Peyer's patch (tissue), 4 donors: ENCODE measurements around the gene LRRFIP1. TPM values are rescaled to one million over a fixed set of nuclear protein-coding genes. Genes with fewer than 3 reads are reported as not detected.
A peak's percentile ranks its signal among the peaks of the same experiment; 100 is the strongest.

Experiments
- DNase-seq, 3 donors: peaks; one replicate each; pipeline ENCODE4 v3.0.0-alpha.2; 2017 to 2019
- H3K27ac ChIP-seq, 4 donors: fragments of 200-600 bp; sonication (generic); one replicate each; pipeline ENCODE4 v1.5.1; 2016 to 2019
- H3K27me3 ChIP-seq, 2 donors: fragments of 200-600 bp; sonication (generic); one replicate each; pipeline ENCODE4 v1.5.1; 2019
- H3K36me3 ChIP-seq, 3 donors: fragments of 200-600 bp; sonication (generic); one replicate each; pipeline ENCODE4 v1.5.1; 2016 to 2019
- H3K4me1 ChIP-seq, 4 donors: fragments of 200-600 bp; sonication (generic); one replicate each; pipeline ENCODE4 v1.5.1; 2016 to 2019
- H3K4me3 ChIP-seq, 4 donors: fragments of 200-600 bp; sonication (generic); 1 replicate in 3 of 4; 2 replicates in 1 of 4; pipeline ENCODE4 v1.5.1; 2016 to 2019; ENCODE audit warnings: mild to moderate bottlenecking in 1 of 4
- H3K9me3 ChIP-seq, 4 donors: fragments of 200-600 bp; sonication (generic); one replicate each; pipeline ENCODE4 v1.5.1; 2016 to 2019; ENCODE audit warnings: mild to moderate bottlenecking in 1 of 4
- CTCF ChIP-seq, 6 experiments: fragments of 450-650 bp in 4 of 6; fragments of 200-600 bp in 2 of 6; sonication (generic) in 1 of 6; IDR thresholded peaks; one replicate each; pipeline ENCODE4 v1.5.1; 2017 to 2019; ENCODE audit warnings: antibody characterized with exemption in 6 of 6, mild to moderate bottlenecking in 3 of 6, moderate library complexity in 1 of 6
- POLR2A ChIP-seq, 2 donors: fragments of 450-650 bp; IDR thresholded peaks; one replicate each; pipeline ENCODE4 v1.5.1; 2017; ENCODE audit warnings: antibody characterized with exemption in 2 of 2, mild to moderate bottlenecking in 2 of 2, moderate library complexity in 2 of 2
- total RNA-seq, 4 donors: library from RNA; depleted of rRNA; stranded (reverse); fragments of >200 nt; gene quantifications; one replicate each; pipeline ENCODE4 v1.1.0, GENCODE V29; 2016

Gene LRRFIP1
- total RNA-seq, 4 donors from 2014 or later: 114 to 182 (median 135) TPM

GRCh38 chr2:237692601-237693290, 65.4 kb downstream of the LRRFIP1 start:
- TF ChIP-seq CTCF (IDR thresholded peaks at IDR 0.05) (no peak), POLR2A (IDR thresholded peaks at IDR 0.05) (no peak)
- peak; percentile 50 to 77 (median 71) for DNase-seq
- no peaks in the 10 kb centered on the region for H3K36me3 ChIP-seq
- no peaks in the 10 kb centered on the region for H3K9me3 ChIP-seq
- H3K27ac ChIP-seq: peak overlapping the region; percentile 97 to 99 (median 98)
- H3K4me1 ChIP-seq: peaks cover 0 to 77% (median 25%) of the 10 kb centered on the region in 4 donors
- H3K27me3 ChIP-seq: no peaks in the 10 kb centered on the region
- peak overlapping the region; percentile 88 to 97 (median 94) for H3K4me3 ChIP-seq

- peak in 2 of 3 donors; percentile 22 to 64 for DNase-seq
- H3K4me1 ChIP-seq: peaks cover 0 to 77% (median 28%) of the 10 kb centered on the region in 4 donors
These were observed 66.1 kb downstream of the LRRFIP1 start for GRCh38 chr2:237693291-237693994.

GRCh38 chr2:237694415-237695194, 67.2 kb downstream of the LRRFIP1 start:
- Histone ChIP-seq H3K4me1 (peaks cover 0 to 77% (median 25%) of the 10 kb centered on the region in 4 donors), H3K27ac (peak overlapping the region; percentile 97 to 99 (median 98)), H3K36me3 (no peaks in the 10 kb centered on the region), H3K27me3 (no peaks in the 10 kb centered on the region), H3K9me3 (no peaks in the 10 kb centered on the region), H3K4me3 (peak overlapping the region; percentile 88 to 97 (median 94))
- peak in 2 of 3 donors; percentile 30 to 53 for DNase-seq
- TF ChIP-seq CTCF (IDR thresholded peaks at IDR 0.05) (no peak), POLR2A (IDR thresholded peaks at IDR 0.05) (no peak)

More at GRCh38 chr2:237693291-237693994, 66.1 kb downstream of the LRRFIP1 start:
- H3K9me3 ChIP-seq: no peaks in the 10 kb centered on the region
- H3K27ac ChIP-seq: peak overlapping the region; percentile 97 to 99 (median 98)
- peak in 1 of 2 donors; percentile 77 for TF ChIP-seq POLR2A (IDR thresholded peaks at IDR 0.05)
- no peak for TF ChIP-seq CTCF (IDR thresholded peaks at IDR 0.05)
- H3K36me3 ChIP-seq: no peaks in the 10 kb centered on the region
- no peaks in the 10 kb centered on the region for H3K27me3 ChIP-seq
- H3K4me3 ChIP-seq: peak overlapping the region; percentile 88 to 97 (median 94)

- peaks cover 0 to 77% (median 27%) of the 10 kb centered on the region in 4 donors for H3K4me1 ChIP-seq
- TF ChIP-seq CTCF (IDR thresholded peaks at IDR 0.05): peak in 1 of 6 experiments; percentile 2
- TF ChIP-seq POLR2A (IDR thresholded peaks at IDR 0.05): peak in 1 of 2 donors; percentile 22
- peak overlapping the region; percentile 97 to 99 (median 98) for H3K27ac ChIP-seq
- no peaks in the 10 kb centered on the region for H3K9me3 ChIP-seq
- peak in 2 of 3 donors; percentile 38 to 52 for DNase-seq
- H3K4me3 ChIP-seq: peak overlapping the region in 3 of 4 donors; percentile 88 to 97 (median 92)
- H3K27me3 ChIP-seq: no peaks in the 10 kb centered on the region
- H3K36me3 ChIP-seq: no peaks in the 10 kb centered on the region
These were observed 67.9 kb downstream of the LRRFIP1 start for GRCh38 chr2:237695201-237695780.

- Histone ChIP-seq H3K36me3 (no peaks in the 10 kb centered on the region), H3K27me3 (no peaks in the 10 kb centered on the region), H3K4me1 (peaks cover under 1 to 81% (median 38%) of the 10 kb centered on the region in 4 donors), H3K27ac (peak overlapping the region; percentile 97 to 99 (median 98)), H3K9me3 (no peaks in the 10 kb centered on the region), H3K4me3 (peak overlapping the region in 2 of 4 donors; percentile 11 to 17)
- TF ChIP-seq CTCF (IDR thresholded peaks at IDR 0.05): no peak
- DNase-seq: peak in 2 of 3 donors; percentile 51 to 61
These were observed 69.1 kb downstream of the LRRFIP1 start for GRCh38 chr2:237696461-237696860.
